Activated CD8-positive, alpha-beta T cell treated with anti-CD3 and anti-CD28 coated beads for 36 hours (primary cell): ENCODE measurements around the gene RASA2. TPM values are rescaled to one million over a fixed set of nuclear protein-coding genes. Genes with fewer than 3 reads are reported as not detected.
"Not testable (repeated sequence)": the region's sequence is repeated elsewhere in the genome, so short reads cannot be mapped to it uniquely, and the experiment has no call there.

ENCODE experiments used
- ATAC-seq: fragments of 200-7000 bp; cut with Tn5 transposase; one replicate; pipeline ENCODE4 v1.10.0; 2021; ENCODE audit warnings: mild to moderate bottlenecking, moderate library complexity
- CTCF ChIA-PET: fragments of 350-600 bp; sonication (Branson Sonifier 250); formaldehyde crosslinking; loops from one replicate; lab custom pipeline; 2021; ENCODE audit warnings: antibody characterized with exemption; lab: Charles Lee
- POLR2A ChIA-PET: fragments of 350-600 bp; sonication (Branson Sonifier 250); formaldehyde crosslinking; loops from one replicate; lab custom pipeline; 2021; ENCODE audit warnings: antibody characterized with exemption; lab: Charles Lee
- DNase-seq: peaks from one replicate; pipeline ENCODE4 v3.0.0-alpha.2; 2020
- H3K27ac Mint-ChIP-seq: one replicate; pipeline ENCODE4 v1.8.0; 2021; ENCODE audit warnings: mild to moderate bottlenecking, mixed read lengths
- H3K27me3 Mint-ChIP-seq: one replicate; pipeline ENCODE4 v1.8.0; 2021; ENCODE audit warnings: mixed read lengths
- H3K36me3 Mint-ChIP-seq: one replicate; pipeline ENCODE4 v1.8.0; 2021; ENCODE audit warnings: low read depth, mixed read lengths
- H3K4me1 Mint-ChIP-seq: one replicate; pipeline ENCODE4 v1.8.0; 2021; ENCODE audit warnings: low read depth, mixed read lengths
- H3K4me3 Mint-ChIP-seq: one replicate; pipeline ENCODE4 v1.8.0; 2021; ENCODE audit warnings: mild to moderate bottlenecking, moderate library complexity, mixed read lengths
- H3K9me3 Mint-ChIP-seq: one replicate; pipeline ENCODE4 v1.8.0; 2021; ENCODE audit warnings: mixed read lengths
- CTCF ChIP-seq: fragments of 200-600 bp; IDR thresholded peaks from one replicate; pipeline ENCODE4 v1.8.0; 2022; ENCODE audit warnings: antibody characterized with exemption, mild to moderate bottlenecking
- intact Hi-C: fragments of 100-400 bp; cut with micrococcal nuclease; formaldehyde crosslinking; loops from one replicate; pipeline ENCODE4 v1.10.0; 2022
- total RNA-seq, 2 experiments: library from RNA; stranded (reverse); gene quantifications; one replicate each; pipeline ENCODE4 v1.2.3, GENCODE V29; 2021

Gene RASA2
- total RNA-seq, 2 experiments from 2014 or later: 35.4 to 41.5 TPM

- intact Hi-C loops: no loop called here
- Mint-ChIP-seq H3K4me3 (no peak overlapping the region), H3K27me3 (no peaks in the 10 kb centered on the region), H3K9me3 (peaks cover 10% of the 10 kb centered on the region), H3K36me3 (peaks cover 48% of the 10 kb centered on the region), H3K27ac (peak overlapping the region; percentile 36), H3K4me1 (peaks cover 59% of the 10 kb centered on the region)
- ChIA-PET POLR2A (no interaction called here), CTCF (no interaction called here)
- TF ChIP-seq CTCF: no peak
- DNase-seq (no peak), ATAC-seq (peak; percentile 37)
Measured at GRCh38 chr3:141532609-141533008, 45.8 kb downstream of the RASA2 start.

GRCh38 chr3:141536017-141536416, 49.2 kb downstream of the RASA2 start:
- H3K9me3 Mint-ChIP-seq, H3K27ac Mint-ChIP-seq, DNase-seq, CTCF ChIA-PET, intact Hi-C loops, H3K27me3 Mint-ChIP-seq, H3K4me3 Mint-ChIP-seq, ATAC-seq: not testable (repeated sequence)
- POLR2A ChIA-PET: interaction anchor here (1.6 kb wide), 1 partner anchor 37 kb away, joined by 3 read pairs; no protein-coding TSS in a partner anchor
- peaks cover 58% of the 10 kb centered on the region for H3K4me1 Mint-ChIP-seq
- H3K36me3 Mint-ChIP-seq: peaks cover 56% of the 10 kb centered on the region

GRCh38 chr3:141537856-141538255, 51.0 kb downstream of the RASA2 start:
- TF ChIP-seq CTCF: no peak
- no peak overlapping the region for H3K4me3 Mint-ChIP-seq
- POLR2A ChIA-PET: interaction anchor here (1.6 kb wide), 1 partner anchor 39 kb away, joined by 3 read pairs; no protein-coding TSS in a partner anchor
- peaks cover 10% of the 10 kb centered on the region for H3K9me3 Mint-ChIP-seq
- no peaks in the 10 kb centered on the region for H3K27me3 Mint-ChIP-seq
- no peak for ATAC-seq
- intact Hi-C loops: no loop called here
- H3K27ac Mint-ChIP-seq: no peak overlapping the region
- peaks cover 61% of the 10 kb centered on the region for H3K36me3 Mint-ChIP-seq
- DNase-seq: no peak
- CTCF ChIA-PET: no interaction called here
- H3K4me1 Mint-ChIP-seq: peaks cover 61% of the 10 kb centered on the region

- POLR2A ChIA-PET: interaction anchor here (0.7 to 0.8 kb wide), 2 partner anchors 16 to 51 kb away, joined by 3 read pairs; no protein-coding TSS in a partner anchor
Measured at GRCh38 chr3:141538568-141539240, 51.9 kb downstream of the RASA2 start.

More at GRCh38 chr3:141538568-141539240, 51.9 kb downstream of the RASA2 start:
- intact Hi-C loops: no loop called here
- TF ChIP-seq CTCF: no peak
- no peaks in the 10 kb centered on the region for H3K27me3 Mint-ChIP-seq
- CTCF ChIA-PET: interaction anchor here (1.4 to 1.5 kb wide), 2 partner anchors 12 to 22 kb away, joined by 3 to 4 read pairs; no protein-coding TSS in a partner anchor
- peaks cover 14% of the 10 kb centered on the region for H3K9me3 Mint-ChIP-seq
- peaks cover 61% of the 10 kb centered on the region for H3K4me1 Mint-ChIP-seq
- H3K36me3 Mint-ChIP-seq: peaks cover 62% of the 10 kb centered on the region
- no peak for DNase-seq
- no peak overlapping the region for H3K4me3 Mint-ChIP-seq
- no peak for ATAC-seq
- H3K27ac Mint-ChIP-seq: peak overlapping the region; percentile 63
